Activated CD8-positive, alpha-beta T cell treated with anti-CD3 and anti-CD28 coated beads, Interleukin-2, amount 10 ng/mL, durations not matched to agents 7 days and 5 days (primary cell): ENCODE data around the gene GPR107. TPM values are rescaled to one million over a fixed set of nuclear protein-coding genes. Genes with fewer than 3 reads are reported as not detected.
A peak's percentile ranks its signal among the peaks of the same experiment; 100 is the strongest.

ENCODE experiments used
- ATAC-seq: fragments of 150-1000 bp; cut with Tn5 transposase; one replicate; pipeline ENCODE4 v1.10.0; 2021; ENCODE audit warnings: moderate library complexity
- CTCF ChIA-PET: fragments of 350-600 bp; sonication (Branson Sonifier 250); formaldehyde crosslinking; loops from one replicate; lab custom pipeline; 2021; ENCODE audit warnings: antibody characterized with exemption; lab: Charles Lee
- POLR2A ChIA-PET: fragments of 350-600 bp; sonication (Branson Sonifier 250); formaldehyde crosslinking; loops from one replicate; lab custom pipeline; 2021; ENCODE audit warnings: antibody characterized with exemption; lab: Charles Lee
- DNase-seq: peaks from one replicate; pipeline ENCODE4 v3.0.0-alpha.2; 2020
- H3K27ac Mint-ChIP-seq: one replicate; pipeline ENCODE4 v1.8.0; 2021; ENCODE audit warnings: mild to moderate bottlenecking, mixed read lengths
- H3K27me3 Mint-ChIP-seq: one replicate; pipeline ENCODE4 v1.8.0; 2021; ENCODE audit warnings: low read depth, mixed read lengths
- H3K36me3 Mint-ChIP-seq: one replicate; pipeline ENCODE4 v1.8.0; 2021; ENCODE audit warnings: low read depth, mixed read lengths
- H3K4me1 Mint-ChIP-seq: one replicate; pipeline ENCODE4 v1.8.0; 2021; ENCODE audit warnings: low read depth, mixed read lengths
- H3K4me3 Mint-ChIP-seq: one replicate; pipeline ENCODE4 v1.8.0; 2021; ENCODE audit warnings: mild to moderate bottlenecking, mixed read lengths
- H3K9me3 Mint-ChIP-seq: one replicate; pipeline ENCODE4 v1.8.0; 2022; ENCODE audit warnings: mixed read lengths; ENCODE audit not compliant: insufficient read depth
- total RNA-seq, 2 experiments: library from RNA; stranded (reverse); gene quantifications; one replicate each; pipeline ENCODE4 v1.2.3, GENCODE V29; 2021

GPR107 gene
- total RNA-seq, 2 experiments from 2014 or later, result 22.5 to 24.4 TPM

DNA sequence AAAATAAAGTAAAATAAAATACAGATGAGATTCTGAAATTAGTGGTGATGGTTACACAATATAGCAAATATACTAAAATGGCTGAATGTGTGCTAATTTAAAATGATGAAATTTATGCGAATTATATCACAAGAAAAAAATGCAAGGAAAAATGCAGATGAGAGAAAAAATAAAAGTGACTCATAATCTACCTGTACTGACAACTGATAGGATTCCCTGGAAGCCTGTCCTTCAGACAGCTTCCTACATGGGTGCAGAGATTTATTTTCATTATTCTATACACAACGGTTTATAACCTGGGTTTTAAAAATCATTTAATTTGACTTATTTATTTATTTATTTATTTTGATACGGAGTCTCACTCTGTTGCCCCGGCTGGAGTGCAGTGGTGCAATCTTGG, 112.7 kb downstream of the GPR107 start:
- Mint-ChIP-seq H3K4me3 (no peak overlapping the region), H3K4me1 (peaks cover 9% of the 10 kb centered on the region), H3K27me3 (peaks cover 16% of the 10 kb centered on the region), H3K9me3 (no peaks in the 10 kb centered on the region), H3K27ac (no peak overlapping the region), H3K36me3 (no peaks in the 10 kb centered on the region)
- ChIA-PET POLR2A (no interaction called here), CTCF (no interaction called here)
- ATAC-seq (no peak), DNase-seq (no peak)

DNA sequence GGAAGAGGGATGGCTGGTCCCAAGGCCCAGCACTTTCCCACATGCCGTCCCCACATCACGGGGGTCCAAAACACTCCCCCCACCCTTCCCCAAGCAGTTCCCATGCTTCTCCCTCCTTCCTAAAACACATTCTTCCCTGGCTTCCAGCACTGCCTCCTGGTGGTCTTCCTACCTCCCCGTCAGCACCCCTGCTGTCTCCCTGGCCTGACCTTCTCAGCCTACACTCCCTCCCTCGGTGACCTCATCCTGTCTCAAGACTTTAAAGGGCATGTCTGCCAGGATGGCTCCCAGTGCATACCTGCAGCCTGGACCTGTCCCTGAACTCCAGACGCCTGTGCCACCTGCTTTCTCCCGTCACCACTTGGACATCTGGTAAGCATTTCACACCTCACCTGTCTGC, 114.2 kb downstream of the GPR107 start:
- Mint-ChIP-seq H3K27me3 (peaks cover 17% of the 10 kb centered on the region), H3K36me3 (no peaks in the 10 kb centered on the region), H3K27ac (no peak overlapping the region), H3K9me3 (no peaks in the 10 kb centered on the region), H3K4me1 (peaks cover 9% of the 10 kb centered on the region), H3K4me3 (no peak overlapping the region)
- DNase-seq, result no peak
- CTCF ChIA-PET, result interaction anchor here (1.8 kb wide), 1 partner anchor 61 kb away, joined by 5 read pairs; no protein-coding TSS in a partner anchor
- ATAC-seq, result no peak
- POLR2A ChIA-PET, result no interaction called here

DNA sequence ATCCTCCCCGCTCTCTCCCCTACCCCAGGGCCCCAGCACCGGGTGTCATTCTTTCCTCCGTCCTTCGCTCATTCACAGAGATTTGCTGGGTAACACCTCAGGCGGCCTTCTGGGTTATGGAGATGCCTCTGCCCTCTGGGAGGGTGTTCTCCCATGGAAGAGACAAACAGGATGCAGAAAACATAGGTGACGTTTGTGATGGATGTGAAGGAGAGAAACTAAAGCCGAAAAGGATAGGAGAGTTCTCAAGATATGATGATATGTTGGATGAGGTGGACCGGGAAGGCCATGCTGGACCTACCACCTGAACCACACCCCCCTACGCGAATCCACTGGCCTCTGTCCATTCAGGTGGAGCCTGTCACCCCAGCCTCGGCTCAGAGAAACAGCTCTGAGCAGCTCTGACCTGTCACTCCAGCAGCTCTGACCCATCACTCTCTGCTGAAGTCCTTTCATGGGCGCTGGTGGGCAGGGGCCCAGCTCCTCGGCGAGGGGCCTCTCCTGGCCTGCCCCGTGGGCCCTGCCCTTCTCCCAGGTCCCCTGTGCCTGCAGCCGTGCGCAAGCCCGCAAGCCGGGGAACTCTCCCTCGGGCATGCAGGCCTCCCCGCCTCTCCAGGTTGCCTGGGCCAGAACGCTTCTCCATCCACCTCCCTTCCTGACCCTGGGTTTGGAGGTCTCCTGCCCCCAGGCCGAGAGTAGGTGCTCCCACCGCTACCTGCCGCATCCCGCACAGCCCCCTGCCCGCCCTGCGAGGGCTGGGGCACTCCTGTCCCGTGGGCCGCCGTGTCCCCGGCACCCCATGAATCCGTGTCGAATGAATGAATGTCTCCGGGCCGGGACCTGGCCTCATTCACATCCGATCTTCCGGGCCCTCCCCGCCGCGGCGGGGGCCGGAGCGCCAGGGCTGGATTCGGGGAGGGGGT, 117.8 kb downstream of the GPR107 start:
- ChIA-PET CTCF (no interaction called here), POLR2A (no interaction called here)
- Mint-ChIP-seq H3K27me3 (peaks cover 28% of the 10 kb centered on the region), H3K4me3 (peak overlapping the region; percentile 28), H3K4me1 (peaks cover 12% of the 10 kb centered on the region), H3K27ac (no peak overlapping the region), H3K36me3 (no peaks in the 10 kb centered on the region), H3K9me3 (no peaks in the 10 kb centered on the region)
- ATAC-seq, result no peak
- no peak for DNase-seq

DNA sequence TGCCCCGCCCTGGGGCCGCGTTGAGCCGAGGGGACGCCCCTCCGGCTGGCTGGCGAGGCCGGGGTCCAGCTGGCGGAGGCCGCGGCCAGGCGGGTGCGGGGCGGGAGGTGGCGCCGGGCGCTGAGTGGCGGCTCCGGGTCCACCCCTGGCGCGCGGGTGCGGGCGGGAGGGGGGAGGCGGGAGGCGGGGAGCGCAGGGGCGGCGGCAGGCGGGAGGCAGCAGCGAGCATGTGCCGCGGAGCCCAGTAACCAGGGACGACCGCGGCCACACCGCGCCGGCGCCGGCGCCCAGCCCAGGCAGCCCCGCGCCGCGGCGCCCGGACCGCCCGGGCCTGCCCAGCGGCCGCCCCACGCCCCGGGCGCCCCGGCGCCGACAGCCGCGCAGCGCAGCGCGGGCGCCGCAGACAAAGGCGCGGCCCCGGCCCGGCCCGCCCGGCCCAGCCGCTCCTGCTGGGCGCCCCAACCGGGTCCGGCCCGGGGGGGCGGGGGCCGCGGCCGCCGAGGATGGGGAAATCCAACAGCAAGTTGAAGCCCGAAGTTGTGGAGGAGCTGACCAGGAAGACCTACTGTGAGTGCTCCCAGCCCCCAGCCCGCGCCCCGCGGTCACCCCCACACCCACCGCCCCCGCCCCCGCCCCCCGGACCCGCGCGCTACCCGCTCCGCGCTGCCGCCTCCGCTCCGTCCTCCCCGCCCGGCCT, 118.6 kb downstream of the GPR107 start, which contains the start of gene NCS1:
Gene NCS1, plus strand, starts transcription at position 244 of the 697 bp plus-strand sequence. Its CDS starts 260 bp downstream, at position 504.
- H3K27ac Mint-ChIP-seq, result no peak within 1 kb of the TSS
- peaks cover 7% of the 10 kb centered on the region for H3K4me1 Mint-ChIP-seq
- peak; percentile 80 for ATAC-seq
- peaks cover 28% of the 10 kb centered on the region for H3K27me3 Mint-ChIP-seq
- POLR2A ChIA-PET, result interaction anchor here (0.6 kb wide), 1 partner anchor 283 kb away, joined by 3 read pairs; no protein-coding TSS in a partner anchor
- H3K4me3 Mint-ChIP-seq, result peak within 1 kb of the TSS; percentile 61
- DNase-seq, result peak; percentile 52
- no peaks in the 10 kb centered on the region for H3K36me3 Mint-ChIP-seq
- CTCF ChIA-PET, result no interaction called here
- H3K9me3 Mint-ChIP-seq, result no peaks in the 10 kb centered on the region

DNA sequence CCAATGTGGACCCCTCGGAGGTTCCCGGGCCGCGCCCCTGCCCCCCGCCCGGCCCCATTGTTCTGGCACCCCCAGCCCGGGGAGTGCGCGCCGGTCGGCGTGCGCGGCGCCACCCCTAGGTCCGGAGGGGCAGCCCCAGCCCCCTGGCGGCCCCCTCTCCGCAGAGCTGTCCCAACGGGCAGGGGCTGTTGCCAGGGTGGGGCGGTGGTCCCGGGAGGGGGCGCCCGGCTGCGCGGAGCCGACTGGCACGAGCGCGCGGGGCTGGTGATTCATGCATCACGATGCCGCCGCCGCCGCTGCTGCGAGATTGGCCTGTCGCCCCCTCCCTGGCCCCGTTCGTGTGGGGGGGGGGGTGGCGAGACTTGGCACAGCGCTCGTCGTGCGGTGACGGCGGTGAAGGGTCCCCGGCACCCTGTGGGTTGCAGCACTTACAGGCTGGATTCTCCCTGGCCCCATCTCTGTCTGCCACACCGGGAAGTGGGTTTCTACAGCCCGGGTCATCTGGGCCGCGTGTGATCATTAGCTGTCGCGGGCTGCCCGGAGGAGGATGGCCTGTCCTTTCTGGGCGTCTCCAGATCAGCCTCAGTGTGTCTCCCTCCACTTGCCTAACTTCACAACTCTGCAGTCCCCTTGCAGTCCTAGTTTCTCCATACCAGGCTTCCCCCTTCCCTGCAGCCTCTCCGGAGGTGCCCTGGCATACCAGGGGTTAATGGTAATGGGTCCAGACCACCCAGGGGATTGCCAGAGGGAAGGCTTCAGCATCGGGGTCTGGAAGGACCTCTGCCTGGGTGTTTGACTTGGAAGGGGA, 119.4 kb downstream of the GPR107 start:
- peak overlapping the region; percentile 61 for H3K4me3 Mint-ChIP-seq
- peaks cover 28% of the 10 kb centered on the region for H3K27me3 Mint-ChIP-seq
- ChIA-PET POLR2A (interaction anchor here (0.6 kb wide), 1 partner anchor 284 kb away, joined by 3 read pairs; no protein-coding TSS in a partner anchor), CTCF (no interaction called here)
- no peak overlapping the region for H3K27ac Mint-ChIP-seq
- no peaks in the 10 kb centered on the region for H3K9me3 Mint-ChIP-seq
- no peaks in the 10 kb centered on the region for H3K36me3 Mint-ChIP-seq
- H3K4me1 Mint-ChIP-seq, result peaks cover 5% of the 10 kb centered on the region
- DNase-seq (no peak), ATAC-seq (no peak)

DNA sequence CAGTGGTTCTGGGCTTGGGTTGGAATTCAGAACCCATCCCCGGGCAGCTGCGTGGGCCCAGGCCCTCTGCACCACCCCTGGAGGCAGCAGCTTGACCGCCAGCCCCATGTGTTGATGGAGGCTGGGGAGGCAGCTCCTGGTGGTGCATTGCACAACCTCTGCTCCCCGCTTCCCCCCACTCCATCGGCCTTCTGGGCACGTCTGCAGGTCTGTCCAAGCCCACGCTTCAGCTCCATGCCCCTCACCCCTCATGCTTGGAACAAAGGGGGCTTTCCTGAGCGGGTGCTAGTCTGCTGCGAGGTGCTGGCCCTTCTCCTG, 119.9 kb downstream of the GPR107 start:
- Mint-ChIP-seq H3K4me3 (peak overlapping the region; percentile 61), H3K4me1 (peaks cover 5% of the 10 kb centered on the region), H3K27me3 (peaks cover 28% of the 10 kb centered on the region), H3K9me3 (no peaks in the 10 kb centered on the region), H3K36me3 (no peaks in the 10 kb centered on the region), H3K27ac (no peak overlapping the region)
- ATAC-seq, result no peak
- CTCF ChIA-PET, result interaction anchor here (0.9 kb wide), 1 partner anchor 66 kb away, joined by 3 read pairs; no protein-coding TSS in a partner anchor
- POLR2A ChIA-PET, result no interaction called here
- no peak for DNase-seq

DNA sequence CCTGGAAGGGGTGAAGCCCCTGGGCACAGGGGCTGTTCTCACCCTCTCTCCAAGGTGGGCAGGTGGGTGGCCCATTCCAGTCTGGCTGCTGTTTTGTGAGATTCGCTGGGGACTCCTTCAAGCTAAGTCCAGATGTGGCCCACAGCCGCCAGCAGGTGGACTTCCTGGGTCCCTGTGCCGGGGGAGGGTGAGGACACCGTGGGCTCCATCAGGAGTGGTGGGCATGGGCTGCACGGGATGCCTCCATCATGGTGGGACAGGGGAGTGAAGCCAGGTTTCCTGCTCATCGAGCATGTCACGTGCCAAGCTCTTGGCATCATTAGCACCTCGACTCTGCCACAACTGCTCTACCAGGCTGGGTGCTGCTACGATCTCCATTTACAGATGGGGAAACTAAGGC, 120.3 kb downstream of the GPR107 start:
- Mint-ChIP-seq H3K36me3 (no peaks in the 10 kb centered on the region), H3K9me3 (no peaks in the 10 kb centered on the region), H3K27me3 (peaks cover 28% of the 10 kb centered on the region), H3K4me3 (peak overlapping the region; percentile 61), H3K4me1 (peaks cover 5% of the 10 kb centered on the region), H3K27ac (no peak overlapping the region)
- ChIA-PET POLR2A (no interaction called here), CTCF (interaction anchor here (0.9 kb wide), 1 partner anchor 67 kb away, joined by 3 read pairs; no protein-coding TSS in a partner anchor)
- DNase-seq (no peak), ATAC-seq (no peak)

DNA sequence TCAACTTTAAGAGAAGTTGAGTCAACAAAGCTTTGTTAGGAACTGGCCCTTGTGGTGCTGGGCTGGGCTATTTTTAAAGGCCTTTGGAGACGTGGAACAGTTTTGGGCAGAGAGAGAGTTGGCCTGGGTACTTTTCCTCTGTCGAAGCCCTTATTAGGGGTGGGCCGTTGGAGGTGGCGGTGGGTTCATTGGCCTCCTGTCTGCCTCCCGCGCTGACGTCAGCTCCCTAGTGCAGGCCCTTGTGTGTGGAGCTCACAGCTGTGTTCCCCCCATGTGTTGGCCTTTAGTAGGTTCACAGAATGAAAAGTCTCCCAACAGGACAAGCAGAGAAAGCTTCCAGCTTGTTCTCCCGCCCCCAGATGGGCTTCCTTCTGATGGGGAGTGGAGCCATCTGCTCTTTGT, 121.2 kb downstream of the GPR107 start:
- Mint-ChIP-seq H3K27ac (no peak overlapping the region), H3K27me3 (peaks cover 24% of the 10 kb centered on the region), H3K4me3 (no peak overlapping the region), H3K9me3 (no peaks in the 10 kb centered on the region), H3K4me1 (peaks cover 5% of the 10 kb centered on the region), H3K36me3 (no peaks in the 10 kb centered on the region)
- no peak for DNase-seq
- ATAC-seq, result no peak
- CTCF ChIA-PET, result no interaction called here
- POLR2A ChIA-PET, result no interaction called here

DNA sequence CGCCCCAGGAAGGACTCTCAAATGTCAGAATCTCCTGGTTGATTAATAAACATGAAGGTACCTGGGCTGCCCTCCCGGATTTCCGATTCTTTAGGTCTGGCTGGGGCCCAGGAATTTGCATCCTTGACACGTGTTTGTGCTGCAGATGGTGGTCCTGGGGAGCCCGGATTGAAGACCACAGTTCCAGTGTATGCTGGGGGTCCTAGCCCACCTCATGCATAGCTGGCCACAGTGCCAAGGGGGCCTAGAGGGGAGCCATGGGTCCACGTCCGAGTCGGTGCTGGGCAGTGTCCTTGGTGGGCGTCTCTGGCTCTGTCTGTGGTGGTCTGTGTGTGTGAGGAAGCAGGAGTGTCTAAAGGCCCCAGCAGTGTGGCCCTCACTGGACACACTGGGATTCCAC, 121.6 kb downstream of the GPR107 start:
- H3K4me3 Mint-ChIP-seq, result no peak overlapping the region
- H3K27ac Mint-ChIP-seq, result no peak overlapping the region
- no peaks in the 10 kb centered on the region for H3K36me3 Mint-ChIP-seq
- DNase-seq, result no peak
- POLR2A ChIA-PET, result no interaction called here
- CTCF ChIA-PET, result no interaction called here
- peaks cover 22% of the 10 kb centered on the region for H3K27me3 Mint-ChIP-seq
- H3K4me1 Mint-ChIP-seq, result peaks cover 3% of the 10 kb centered on the region
- no peaks in the 10 kb centered on the region for H3K9me3 Mint-ChIP-seq
- ATAC-seq, result no peak

DNA sequence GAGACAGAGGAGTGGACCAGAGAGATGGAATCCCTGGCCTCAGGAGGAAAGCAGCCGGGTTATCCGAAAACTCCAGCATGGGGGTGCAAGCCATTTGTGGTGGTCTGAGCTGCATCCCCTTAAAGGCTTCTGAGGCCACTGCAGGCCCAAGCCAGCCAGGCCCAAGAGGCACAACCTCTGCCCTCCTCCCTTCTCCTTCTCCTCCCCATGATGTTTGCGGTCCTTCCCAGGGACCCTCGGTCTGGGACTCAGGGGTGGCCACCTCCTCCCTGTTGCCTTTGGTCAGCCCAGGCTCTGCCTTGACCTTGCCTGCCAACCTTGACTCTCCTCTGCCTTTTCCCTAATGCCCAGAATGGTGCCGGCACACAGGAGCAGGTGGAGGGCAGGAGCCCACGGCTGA, 123.1 kb downstream of the GPR107 start:
- no peaks in the 10 kb centered on the region for H3K36me3 Mint-ChIP-seq
- H3K4me3 Mint-ChIP-seq, result no peak overlapping the region
- H3K27ac Mint-ChIP-seq, result no peak overlapping the region
- CTCF ChIA-PET, result no interaction called here
- ATAC-seq, result no peak
- H3K4me1 Mint-ChIP-seq, result peaks cover 3% of the 10 kb centered on the region
- POLR2A ChIA-PET, result no interaction called here
- no peaks in the 10 kb centered on the region for H3K9me3 Mint-ChIP-seq
- H3K27me3 Mint-ChIP-seq, result peaks cover 12% of the 10 kb centered on the region
- DNase-seq, result no peak
